RWPE1 (cell line): ENCODE data around the gene CSE1L.
"Not testable (repeated sequence)": the region's sequence is repeated elsewhere in the genome, so short reads cannot be mapped to it uniquely, and the experiment has no call there.

Source experiments
- CTCF ChIA-PET: fragments of 350-600 bp; sonication (Branson Sonifier 250); formaldehyde crosslinking; extraction: SDS; loops from one replicate; lab custom pipeline; 2021; lab: Yijun Ruan, JAX
- POLR2A ChIA-PET: fragments of 400-600 bp; formaldehyde crosslinking; extraction: SDS; loops from one replicate; lab custom pipeline; 2020; ENCODE audit warnings: antibody characterized with exemption; ENCODE audit not compliant: low non-redundant PET; lab: Yijun Ruan, JAX
- DNase-seq: peaks from one replicate; pipeline ENCODE4 v3.0.0; 2012; ENCODE audit warnings: low spot score
- H3K27ac ChIP-seq: fragments of 450-650 bp; 2 replicates; pipeline ENCODE4 v1.5.1; 2017
- CTCF ChIP-seq: fragments of 450-650 bp; conservative IDR thresholded peaks from 2 replicates; pipeline ENCODE4 v1.5.1; 2017; ENCODE audit warnings: low read depth, mild to moderate bottlenecking

CSE1L gene

GRCh38 chr20:49091762-49092161 lies 45.6 kb downstream of the CSE1L start:
- H3K27ac ChIP-seq = no peak overlapping the region
- POLR2A ChIA-PET = no interaction called here
- CTCF ChIA-PET = no interaction called here
- no peak for TF ChIP-seq CTCF
- DNase-seq = no peak

- no peak for DNase-seq
- CTCF ChIA-PET = interaction anchor here (0.6 to 1.0 kb wide), 2 partner anchors 8 to 9 kb away, joined by 3 read pairs; no protein-coding TSS in a partner anchor
- POLR2A ChIA-PET = no interaction called here
- no peak for TF ChIP-seq CTCF
- H3K27ac ChIP-seq = no peak overlapping the region
Measured at GRCh38 chr20:49096203-49096730, 50.2 kb downstream of the CSE1L start.

- DNase-seq = no peak
- no peak for TF ChIP-seq CTCF
- ChIA-PET CTCF (no interaction called here), POLR2A (no interaction called here)
- no peak overlapping the region for H3K27ac ChIP-seq
Measured at GRCh38 chr20:49097159-49097558, 51.0 kb downstream of the CSE1L start.

- CTCF ChIA-PET = interaction anchor here (0.6 to 1.0 kb wide), 2 partner anchors 15 to 86 kb away, joined by 3 to 4 read pairs; no protein-coding TSS in a partner anchor
- no peak for DNase-seq
- POLR2A ChIA-PET = no interaction called here
- no peak for TF ChIP-seq CTCF
- H3K27ac ChIP-seq = no peak overlapping the region
Measured at GRCh38 chr20:49098136-49098535, 52.0 kb downstream of the CSE1L start.

GRCh38 chr20:49099011-49099410 lies 52.9 kb downstream of the CSE1L start:
- POLR2A ChIA-PET = no interaction called here

GRCh38 chr20:49100292-49100691 lies 54.2 kb downstream of the CSE1L start:
- H3K27ac ChIP-seq, DNase-seq: not testable (repeated sequence)
- ChIA-PET CTCF (interaction anchor here (1.1 to 1.2 kb wide), 2 partner anchors 15 to 117 kb away, joined by 3 to 5 read pairs; no protein-coding TSS in a partner anchor), POLR2A (interaction anchor here (0.6 kb wide), 1 partner anchor 9 kb away, joined by 3 read pairs; no protein-coding TSS in a partner anchor)

More at GRCh38 chr20:49099011-49099410, 52.9 kb downstream of the CSE1L start:
- CTCF ChIA-PET = interaction anchor here (0.6 to 1.1 kb wide), 3 partner anchors 16 to 1518 kb away, joined by 3 to 4 read pairs (median 3); no protein-coding TSS in a partner anchor
- DNase-seq = no peak
- no peak overlapping the region for H3K27ac ChIP-seq
- no peak for TF ChIP-seq CTCF

- ChIA-PET POLR2A (no interaction called here), CTCF (interaction anchor here (0.6 to 1.2 kb wide), 3 partner anchors 16 to 145 kb away, joined by 3 to 5 read pairs (median 3); no protein-coding TSS in a partner anchor)
- no peak overlapping the region for H3K27ac ChIP-seq
- TF ChIP-seq CTCF = no peak
- no peak for DNase-seq
Measured at GRCh38 chr20:49100972-49101371, 54.9 kb downstream of the CSE1L start.
